Thoracic aorta (tissue), 2 donors: ENCODE results near the gene P2RX3. TPM values are rescaled to one million over a fixed set of nuclear protein-coding genes. Genes with fewer than 3 reads are reported as not detected.

Experiments
- ATAC-seq: fragments of 150-250 bp; one replicate; pipeline ENCODE4 v1.8.0; 2017; ENCODE audit warnings: low read depth; ENCODE audit not compliant: insufficient number of reproducible peaks, low FRiP score
- DNase-seq: peaks from one replicate; pipeline ENCODE4 v3.0.0-alpha.2; 2020; ENCODE audit warnings: low spot score
- H3K27ac ChIP-seq, 2 donors: fragments of 200-600 bp; sonication (generic); 1 replicate in 1 of 2; 2 replicates in 1 of 2; pipeline ENCODE4 v1.5.1; 2016; ENCODE audit warnings: mild to moderate bottlenecking in 2 of 2, moderate library complexity in 2 of 2
- H3K27me3 ChIP-seq: fragments of 200-600 bp; sonication (generic); replicated peaks from 2 replicates; pipeline ENCODE4 v1.6.0; 2016; ENCODE audit warnings: mild to moderate bottlenecking; ENCODE audit not compliant: insufficient read depth
- H3K36me3 ChIP-seq: fragments of 200-600 bp; sonication (generic); one replicate; pipeline ENCODE4 v1.5.1; 2016
- H3K4me1 ChIP-seq, 2 donors: fragments of 200-600 bp; sonication (generic); 1 replicate in 1 of 2; 2 replicates in 1 of 2; pipeline versions ENCODE4 v1.5.1 to v1.6.0; 2016; ENCODE audit warnings: low read depth in 2 of 2, mild to moderate bottlenecking in 1 of 2; ENCODE audit not compliant: control insufficient read depth in 1 of 2
- H3K4me3 ChIP-seq: fragments of 200-600 bp; sonication (generic); 2 replicates; pipeline ENCODE4 v1.5.1; 2016; ENCODE audit warnings: mild to moderate bottlenecking
- H3K9me3 ChIP-seq: fragments of 200-600 bp; sonication (generic); 2 replicates; pipeline ENCODE4 v1.5.1; 2016
- CTCF ChIP-seq: fragments of 200-600 bp; sonication (generic); IDR thresholded peaks from one replicate; pipeline ENCODE4 v1.5.1; 2019; ENCODE audit warnings: antibody characterized with exemption
- total RNA-seq, 2 donors: library from RNA; depleted of rRNA; stranded (reverse); fragments of >200 nt; gene quantifications; one replicate each; pipeline versions ENCODE4 v1.1.0 to v1.2.3, GENCODE V29; 2016

The P2RX3 gene
- total RNA-seq, 2 donors from 2014 or later = not detected

DNA sequence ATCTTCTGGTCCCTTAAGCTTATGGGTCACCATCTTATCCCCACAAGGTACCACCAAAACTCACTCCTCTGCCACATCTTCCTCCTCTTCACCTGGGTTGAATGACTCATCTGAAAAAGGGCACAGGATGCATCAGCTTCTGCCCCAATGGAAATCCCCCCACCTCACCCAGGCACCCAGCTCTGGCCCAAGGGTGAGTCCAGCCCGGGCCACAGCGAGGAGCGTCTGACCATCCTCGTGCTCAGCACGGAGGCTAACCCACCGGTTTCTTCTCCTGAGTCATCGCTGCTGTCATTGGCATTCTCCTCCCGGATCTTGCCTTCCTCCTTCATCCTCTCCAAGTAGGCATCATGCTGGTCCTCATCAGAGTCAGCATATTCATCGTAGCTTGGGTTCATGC, 8.1 kb upstream of the P2RX3 start:
- no peak for TF ChIP-seq CTCF
- Histone ChIP-seq H3K4me1 (peaks cover 17 to 22% of the 10 kb centered on the region in 2 donors), H3K27me3 (no peaks in the 10 kb centered on the region), H3K27ac (no peak overlapping the region), H3K9me3 (no peaks in the 10 kb centered on the region), H3K36me3 (peaks cover 52% of the 10 kb centered on the region), H3K4me3 (no peak overlapping the region)
- DNase-seq (no peak), ATAC-seq (no peak)

DNA sequence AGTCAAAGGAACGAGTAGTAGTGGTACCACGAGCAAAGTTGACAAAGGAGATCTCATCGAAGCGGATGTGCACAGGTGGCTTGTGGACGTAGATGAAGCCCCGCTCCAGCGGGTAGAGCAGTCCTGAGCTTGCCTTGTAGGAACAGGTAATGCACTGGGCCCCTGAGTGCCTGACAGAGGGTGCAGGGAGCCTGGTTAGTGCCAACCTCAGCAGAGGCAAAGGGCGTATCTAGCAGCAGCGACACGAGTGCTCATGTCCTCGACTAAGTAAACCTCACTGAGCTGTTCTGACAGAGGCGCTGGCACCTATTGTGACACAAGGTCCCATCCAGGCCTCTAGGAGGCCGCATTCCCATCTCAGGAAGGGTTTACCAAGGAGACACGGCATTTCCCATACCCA, 6.4 kb upstream of the P2RX3 start:
- no peak overlapping the region for H3K4me3 ChIP-seq
- no peak for TF ChIP-seq CTCF
- no peak for ATAC-seq
- peaks cover 52% of the 10 kb centered on the region for H3K36me3 ChIP-seq
- peaks cover 12 to 19% of the 10 kb centered on the region in 2 donors for H3K4me1 ChIP-seq
- no peaks in the 10 kb centered on the region for H3K27me3 ChIP-seq
- no peak for DNase-seq
- no peaks in the 10 kb centered on the region for H3K9me3 ChIP-seq
- H3K27ac ChIP-seq = no peak overlapping the region

DNA sequence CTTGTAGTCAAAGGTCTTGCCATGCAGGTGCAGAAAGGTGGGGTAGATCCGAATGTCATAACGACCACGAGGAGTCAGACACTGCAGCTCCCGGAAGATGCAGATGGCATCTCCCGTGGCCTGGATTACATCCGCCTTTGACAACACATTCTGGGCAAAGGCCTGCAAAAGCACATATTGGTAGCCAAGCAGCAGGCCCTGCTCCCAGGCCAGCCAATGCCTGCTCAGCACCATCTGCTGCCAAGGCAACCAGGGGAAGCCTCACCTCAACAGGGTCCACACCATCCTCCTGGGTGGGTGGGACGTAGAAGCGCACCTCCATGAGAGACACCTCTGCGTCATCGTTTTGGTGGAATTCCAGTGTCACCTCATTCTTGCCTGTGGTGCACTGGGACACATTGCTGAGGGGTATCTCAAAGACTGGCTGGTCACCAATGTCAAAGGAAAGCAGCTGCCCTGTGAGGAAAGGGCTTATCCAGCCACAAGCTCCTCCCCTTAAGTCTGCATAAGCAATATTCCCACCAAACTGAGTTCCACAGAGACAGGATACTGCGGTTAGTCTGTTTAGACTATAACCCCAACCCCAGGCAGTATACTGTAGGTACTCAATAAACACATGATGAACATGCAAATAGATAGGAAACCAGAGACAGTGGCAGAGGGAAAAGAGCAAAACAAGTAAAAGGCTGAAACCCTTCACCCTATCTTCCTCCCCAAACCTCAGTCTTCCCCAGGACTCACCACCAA, 5.3 kb upstream of the P2RX3 start:
- H3K27me3 ChIP-seq = no peaks in the 10 kb centered on the region
- H3K4me3 ChIP-seq = no peak overlapping the region
- H3K4me1 ChIP-seq = peaks cover 12 to 19% of the 10 kb centered on the region in 2 donors
- no peaks in the 10 kb centered on the region for H3K9me3 ChIP-seq
- TF ChIP-seq CTCF = no peak
- ATAC-seq (no peak), DNase-seq (no peak)
- no peak overlapping the region for H3K27ac ChIP-seq
- H3K36me3 ChIP-seq = peaks cover 44% of the 10 kb centered on the region

GRCh38 chr11:57335023-57335342, 3.2 kb upstream of the P2RX3 start:
- TF ChIP-seq CTCF = no peak
- Histone ChIP-seq H3K27me3 (no peaks in the 10 kb centered on the region), H3K36me3 (peaks cover 31% of the 10 kb centered on the region), H3K4me1 (peaks cover 12 to 19% of the 10 kb centered on the region in 2 donors), H3K4me3 (peak overlapping the region; percentile 92), H3K9me3 (no peaks in the 10 kb centered on the region), H3K27ac (peak overlapping the region; percentile 78 to 81)
- no peak for ATAC-seq
- no peak for DNase-seq

DNA sequence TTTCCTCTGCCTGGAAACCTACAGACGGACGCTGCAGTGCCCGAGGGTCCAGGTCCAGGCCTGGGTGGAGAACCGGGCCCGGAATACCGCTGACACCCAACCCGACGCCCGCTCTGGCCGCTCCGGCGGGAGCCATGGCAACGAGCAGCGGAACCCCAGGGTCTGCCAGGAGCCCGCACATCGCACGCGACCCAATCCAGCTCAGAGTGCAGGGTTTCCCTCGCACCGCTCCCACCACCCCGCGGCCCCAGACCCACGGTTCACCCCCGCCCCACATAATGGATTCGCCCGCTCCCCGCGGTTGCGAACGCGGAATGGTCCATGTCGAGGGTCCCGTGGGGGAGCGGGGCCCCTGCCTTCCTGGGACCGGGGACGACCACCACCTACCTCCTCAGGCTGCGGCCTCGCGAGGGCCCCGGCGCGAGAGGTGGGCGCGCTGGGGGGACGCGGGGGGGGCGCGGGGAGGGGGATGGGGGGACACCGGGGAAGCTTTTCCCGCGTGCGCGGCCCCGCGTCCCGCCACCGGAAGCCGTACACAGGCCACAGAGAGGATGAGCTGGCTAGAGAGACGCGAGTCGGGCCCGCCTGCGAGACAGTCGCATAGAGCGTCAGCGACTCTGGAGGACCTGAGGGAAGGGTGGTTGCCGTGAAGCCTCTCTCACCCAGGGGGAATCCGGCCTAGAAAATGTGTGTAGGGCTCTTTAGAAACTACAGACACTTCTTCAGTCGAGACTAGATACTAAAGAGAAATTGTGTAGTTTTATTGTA, 2.6 kb upstream of the P2RX3 start, which contains the start of gene SSRP1:
Gene SSRP1, minus strand, starts transcription at position 550 of the 768 bp plus-strand sequence. CDS start 771 bp downstream, outside the sequence.
- Histone ChIP-seq H3K4me1 (peaks cover 12 to 19% of the 10 kb centered on the region in 2 donors), H3K4me3 (peak within 1 kb of the TSS; percentile 92), H3K9me3 (no peaks in the 10 kb centered on the region), H3K27ac (peak within 1 kb of the TSS; percentile 78 to 81), H3K27me3 (no peaks in the 10 kb centered on the region), H3K36me3 (peaks cover 25% of the 10 kb centered on the region)
- no peak for TF ChIP-seq CTCF
- peak; percentile 90 for ATAC-seq
- peak; percentile 53 for DNase-seq
